NCI-H774 (cell line): ENCODE measurements around the gene ZNF83.
"Not testable (repeated sequence)": the region's sequence is repeated elsewhere in the genome, so short reads cannot be mapped to it uniquely, and the experiment has no call there.

Experiments used
- DNase-seq: peaks from one replicate; lab custom pipeline; 2025; lab: John Stamatoyannopoulos, UW

Gene ZNF83

DNA sequence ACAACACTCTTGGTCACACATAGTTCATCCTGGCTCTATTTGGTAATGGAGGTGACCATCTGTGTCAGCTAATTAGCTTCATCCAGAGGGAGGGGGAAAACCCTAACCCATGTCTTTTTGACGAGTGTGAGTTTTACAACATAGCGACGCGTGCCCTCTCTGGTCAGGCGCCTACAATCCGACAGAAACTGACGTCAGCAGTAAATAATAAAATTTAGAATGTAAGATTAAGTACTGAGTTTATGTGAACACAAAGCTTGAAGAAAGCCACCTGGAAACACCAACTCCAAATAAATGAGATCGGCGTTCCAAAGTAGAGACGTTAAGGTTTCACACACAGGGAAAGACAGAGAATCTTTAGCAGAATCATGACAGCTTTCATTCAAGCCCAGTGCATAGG lies 1.8 kb upstream of the ZNF83 start:
- DNase-seq = no peak

DNA sequence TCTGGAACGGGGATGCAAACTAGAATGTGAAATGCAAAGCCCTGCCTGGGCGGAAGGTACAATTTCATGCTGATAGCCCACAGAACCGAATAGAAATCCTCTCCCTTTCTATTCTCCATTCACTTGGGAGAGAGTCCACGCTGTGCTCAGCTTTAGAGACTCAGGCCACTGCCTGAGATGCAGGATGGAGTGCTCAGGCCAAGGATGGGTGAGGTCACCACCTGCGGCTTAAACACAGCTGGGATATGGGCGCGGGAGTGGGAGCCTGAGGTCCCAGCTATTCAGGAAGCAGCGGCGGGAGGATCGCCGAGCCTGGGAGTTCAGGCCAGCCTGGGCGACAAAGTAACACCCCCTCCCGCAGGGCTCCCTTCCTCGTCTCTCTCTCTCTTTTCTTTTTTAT lies 446 bp upstream of the ZNF83 start:
- peak; percentile 42 for DNase-seq

DNA sequence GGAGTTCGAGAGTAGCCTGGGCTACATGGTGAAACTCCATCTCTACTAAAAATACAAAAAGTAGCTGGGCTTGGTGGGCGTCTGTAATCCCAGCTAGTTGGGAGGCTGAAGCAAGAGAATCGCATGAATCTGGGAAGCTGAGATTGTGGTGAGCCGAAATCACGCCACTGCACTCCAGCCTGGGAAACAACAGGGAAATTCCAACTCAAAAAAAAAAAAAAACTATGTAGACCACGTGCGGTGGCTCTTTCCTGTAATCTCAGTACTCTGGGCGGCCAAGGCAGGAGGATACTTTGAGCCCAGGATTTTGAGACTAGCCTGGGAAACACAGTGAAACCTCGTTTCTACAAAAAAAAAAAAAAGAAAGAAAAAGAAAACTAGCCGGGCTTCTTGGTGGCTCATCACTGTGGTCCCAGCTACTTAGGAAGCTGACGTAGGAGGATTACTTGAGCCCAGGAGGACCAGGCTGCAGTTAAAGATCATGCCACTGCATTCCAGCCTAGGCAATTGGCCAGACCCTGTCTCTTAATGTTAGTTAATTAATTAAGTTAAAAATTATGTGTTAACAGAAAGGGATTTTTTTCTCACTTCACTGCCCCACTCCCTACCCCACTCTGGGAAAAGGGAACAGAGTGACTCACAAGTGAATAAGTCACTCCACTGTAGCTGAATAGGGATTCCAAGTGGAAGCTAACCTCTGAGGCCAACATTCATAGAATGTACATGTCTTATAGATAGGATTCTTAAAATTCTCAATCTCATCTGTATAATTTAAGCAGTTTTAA lies 2.2 kb downstream of the ZNF83 start:
- no peak for DNase-seq

DNA sequence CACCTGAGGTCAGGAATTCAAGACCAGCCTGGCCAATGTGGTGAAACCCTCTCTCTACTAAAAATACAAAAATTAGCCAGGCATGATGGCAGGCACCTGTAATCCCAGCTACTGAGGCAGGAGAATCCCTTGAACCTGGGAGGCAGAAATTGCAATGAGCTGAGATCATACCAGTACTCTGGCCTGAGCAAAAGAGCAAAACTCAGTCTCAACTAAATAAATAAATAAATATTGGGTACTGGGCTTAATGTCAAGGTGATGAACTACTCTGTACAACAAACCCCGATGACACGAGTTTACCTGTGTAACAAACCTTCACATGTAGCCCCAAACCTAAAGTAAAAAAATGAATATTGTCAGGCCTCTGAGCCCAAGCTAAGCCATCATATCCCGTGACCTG lies 10.7 kb downstream of the ZNF83 start:
- DNase-seq = not testable (repeated sequence)

DNA sequence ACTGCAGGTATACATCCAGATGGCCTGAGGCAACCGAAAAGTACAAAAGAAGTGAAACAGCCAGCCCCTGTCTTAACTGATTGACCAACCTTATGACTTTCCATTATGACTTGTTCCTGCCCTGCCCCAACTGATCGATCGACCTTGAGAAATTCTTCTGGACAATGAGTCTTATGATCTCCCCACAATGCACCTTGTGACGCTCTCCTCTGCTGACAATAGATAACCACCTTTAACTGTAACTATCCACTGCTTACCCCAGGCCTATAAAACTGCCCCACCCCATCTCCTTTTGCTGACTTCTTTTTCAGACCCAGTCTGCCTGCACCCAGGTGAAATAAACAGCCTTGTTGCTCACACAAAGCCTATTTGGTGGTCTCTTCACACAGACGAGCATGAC lies 11.2 kb downstream of the ZNF83 start:
- DNase-seq = no peak

DNA sequence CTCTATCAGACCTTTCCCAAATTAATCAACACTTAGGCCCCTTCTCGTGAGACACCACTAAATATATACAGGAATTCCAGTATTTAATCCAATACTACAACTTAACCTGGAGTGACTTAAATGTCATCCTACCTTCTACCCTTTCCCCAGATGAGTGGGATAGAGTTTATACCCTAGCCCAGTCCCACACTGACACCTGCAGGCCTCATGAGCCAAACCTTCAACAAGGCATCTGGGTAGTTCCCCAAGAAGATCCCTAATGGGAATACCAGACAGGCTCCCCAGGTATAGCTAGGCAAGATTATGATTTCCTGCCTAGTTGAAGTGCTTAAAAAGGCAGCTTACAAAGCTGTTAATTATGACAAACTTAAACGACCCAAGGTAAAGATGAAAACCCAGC lies 15.9 kb downstream of the ZNF83 start:
- DNase-seq = no peak

DNA sequence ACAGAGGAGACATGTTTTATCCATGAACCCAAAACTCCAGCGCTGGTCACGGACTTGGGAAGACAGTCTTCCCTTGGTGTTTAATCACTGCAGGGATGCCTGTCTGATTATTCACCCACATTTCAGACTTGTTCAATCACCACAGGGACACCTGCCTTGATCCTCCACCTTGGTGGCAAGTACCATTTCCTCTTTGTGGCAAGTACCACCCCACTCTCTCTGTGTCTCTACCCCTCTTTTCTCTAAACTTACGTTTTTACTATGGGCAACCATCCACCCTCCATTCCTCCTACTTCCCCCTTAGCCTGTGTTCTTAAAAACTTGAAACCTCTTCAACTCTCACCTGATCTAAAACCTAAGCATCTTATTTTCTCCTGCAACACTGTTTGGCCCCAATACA lies 16.8 kb downstream of the ZNF83 start:
- no peak for DNase-seq

DNA sequence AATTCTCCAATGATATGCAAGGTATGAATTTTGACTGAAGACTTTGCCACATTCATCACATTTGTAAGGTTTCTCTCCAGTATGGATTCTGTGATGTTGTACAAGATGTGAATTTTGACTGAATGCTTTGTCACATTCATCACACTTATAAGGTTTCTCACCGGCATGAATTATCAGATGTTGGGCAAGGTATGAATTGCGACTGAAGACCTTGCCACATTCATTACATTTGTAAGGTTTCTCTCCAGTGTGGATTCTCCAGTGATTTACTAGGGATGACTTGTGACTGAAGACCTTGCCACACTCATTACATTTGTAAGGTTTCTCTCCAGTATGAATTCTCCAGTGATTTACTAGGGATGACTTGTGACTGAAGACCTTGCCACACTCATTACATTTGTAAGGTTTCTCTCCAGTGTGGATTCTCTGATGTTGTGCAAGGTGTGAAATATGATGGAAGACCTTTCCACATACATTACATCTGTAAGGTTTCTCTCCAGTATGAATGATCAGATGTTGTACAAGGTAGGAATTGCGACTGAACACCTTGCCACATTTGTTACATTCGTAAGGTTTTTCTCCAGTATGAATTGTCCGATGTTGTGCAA lies 24.8 kb downstream of the ZNF83 start:
- DNase-seq = no peak

DNA sequence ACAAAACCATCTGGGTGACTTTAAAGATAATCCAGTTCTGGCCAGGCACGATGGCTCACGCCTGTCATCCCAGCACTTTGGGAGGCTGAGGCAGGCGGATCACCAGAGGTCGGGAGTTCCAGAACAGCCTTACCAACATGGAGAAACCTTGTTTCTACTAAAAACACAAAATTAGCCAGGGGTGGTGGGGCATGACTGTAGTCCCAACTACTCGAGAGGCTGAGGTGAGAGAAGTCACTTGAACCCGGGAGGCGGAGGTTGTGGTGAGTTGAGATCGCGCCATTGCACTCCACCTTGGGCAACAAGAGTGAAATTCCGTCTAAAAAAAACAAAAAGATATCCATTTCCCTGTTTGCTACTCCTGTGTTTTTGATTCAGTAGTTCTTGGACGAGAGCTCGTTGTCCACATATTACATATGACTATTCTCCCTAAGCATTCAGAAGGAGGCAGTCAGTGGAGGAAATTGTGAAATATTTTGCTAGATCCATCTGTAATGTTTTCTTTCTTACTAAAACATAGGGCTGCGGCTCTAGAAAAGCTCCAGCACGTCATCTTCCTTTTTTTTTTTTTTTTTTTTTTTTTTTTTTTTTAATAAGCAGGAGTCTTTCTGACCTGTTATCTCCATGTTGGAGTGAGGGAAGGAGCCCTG lies 34.5 kb downstream of the ZNF83 start:
- no peak for DNase-seq

DNA sequence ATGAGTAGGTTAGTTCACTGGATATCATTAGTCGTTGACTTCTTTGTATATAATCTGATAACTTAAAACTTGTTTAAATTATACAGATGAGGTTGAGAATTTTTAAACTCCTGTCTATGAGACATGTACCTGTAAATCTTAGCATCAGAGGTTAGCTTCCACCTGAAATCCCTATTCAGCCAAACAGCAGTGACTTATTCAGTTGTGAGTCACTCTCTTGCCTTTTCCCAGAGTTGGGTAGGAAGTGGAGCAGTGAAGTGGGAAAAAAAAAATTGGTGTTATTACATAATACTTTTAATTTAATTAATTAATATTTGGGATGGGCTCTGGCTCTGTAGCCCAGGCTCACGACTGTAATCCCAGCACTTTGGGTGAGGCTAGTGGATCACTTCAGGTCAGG lies 35.2 kb downstream of the ZNF83 start:
- DNase-seq = no peak

DNA sequence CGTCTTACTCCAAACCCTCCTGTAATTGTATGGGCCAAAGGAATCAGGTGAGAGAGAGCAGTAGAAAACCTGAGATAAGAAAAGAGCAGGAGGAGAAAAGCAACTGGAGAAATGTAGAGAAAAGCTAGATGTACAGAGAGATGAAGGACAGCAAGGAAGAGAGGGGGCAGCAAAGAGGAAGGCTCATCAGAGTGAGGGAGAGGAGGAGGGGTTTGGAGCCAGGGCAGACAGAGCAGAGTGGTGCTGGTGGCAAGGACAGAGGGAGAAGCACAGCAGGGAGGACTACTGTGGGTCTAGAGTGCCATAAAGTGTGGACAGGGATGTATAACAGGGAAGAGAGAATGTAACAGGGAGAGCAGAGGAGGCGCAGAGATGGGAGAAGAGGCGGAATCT lies 36.2 kb downstream of the ZNF83 start:
- not testable (repeated sequence) for DNase-seq

DNA sequence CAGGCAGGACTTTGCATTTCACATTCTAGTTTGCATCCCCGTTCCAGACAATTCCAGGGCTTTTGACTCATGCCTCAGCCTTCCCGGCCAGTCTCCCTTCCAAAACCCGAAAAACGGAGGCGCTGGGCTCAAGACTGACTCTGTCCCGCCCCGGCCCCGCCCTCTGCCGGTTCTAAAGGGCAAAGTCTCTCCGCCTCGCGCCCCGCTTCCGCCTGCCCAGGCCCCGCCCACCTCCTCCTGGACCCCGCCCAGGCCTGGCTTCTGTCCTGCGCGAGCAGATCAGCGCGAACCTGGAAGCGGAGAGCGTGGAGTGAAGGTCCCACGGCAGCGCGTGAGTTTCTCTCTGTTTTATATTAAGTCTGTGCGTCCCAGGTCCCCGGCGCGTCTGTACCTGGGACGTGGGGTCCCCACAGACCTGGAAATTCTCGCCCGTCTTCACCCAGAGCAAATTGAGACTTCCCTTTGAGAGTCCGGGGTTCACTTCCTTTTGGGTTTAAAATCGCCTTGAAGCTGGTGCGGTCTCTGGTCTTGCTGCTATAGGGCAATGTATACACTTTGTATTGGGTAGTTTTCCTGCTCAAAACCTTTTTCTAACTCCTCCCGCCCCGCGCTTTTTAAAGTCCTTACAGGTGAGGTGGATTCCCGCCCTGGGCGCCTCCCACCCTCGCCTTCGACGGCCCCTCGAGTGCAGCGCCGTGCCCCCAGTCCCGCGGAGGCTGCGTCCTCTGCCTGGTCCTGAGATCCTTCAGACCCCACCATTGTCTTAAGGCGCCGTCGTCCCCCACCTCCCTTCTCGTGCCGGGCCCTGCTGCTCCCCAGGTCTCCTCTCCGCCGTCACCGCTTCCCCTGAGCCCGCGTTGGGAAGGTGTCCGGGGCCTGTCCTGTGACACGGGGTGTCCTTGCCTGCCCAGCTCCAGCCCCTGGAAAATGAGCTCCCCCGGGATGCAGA lies 36.9 kb downstream of the ZNF83 start:
- DNase-seq = peak; percentile 84

DNA sequence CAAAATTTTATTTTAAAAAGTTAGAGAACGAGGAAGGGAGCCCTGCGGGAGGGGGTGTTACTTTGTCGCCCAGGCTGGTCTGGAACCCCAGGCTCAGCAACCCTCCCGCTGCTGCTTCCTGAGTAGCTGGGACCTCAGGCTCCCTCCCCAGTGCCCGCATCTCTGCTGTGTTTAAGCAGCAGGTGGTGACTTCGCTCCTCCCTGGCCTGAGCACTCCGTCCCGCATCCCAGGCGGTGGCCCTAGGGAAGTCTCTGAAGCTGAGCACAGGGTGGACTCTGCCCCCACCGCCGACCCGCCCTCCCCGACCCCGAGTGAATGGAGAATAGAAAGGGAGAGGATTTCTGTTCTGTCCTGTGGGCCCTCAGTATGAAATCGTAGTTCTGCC lies 37.5 kb downstream of the ZNF83 start:
- peak; percentile 17 for DNase-seq

DNA sequence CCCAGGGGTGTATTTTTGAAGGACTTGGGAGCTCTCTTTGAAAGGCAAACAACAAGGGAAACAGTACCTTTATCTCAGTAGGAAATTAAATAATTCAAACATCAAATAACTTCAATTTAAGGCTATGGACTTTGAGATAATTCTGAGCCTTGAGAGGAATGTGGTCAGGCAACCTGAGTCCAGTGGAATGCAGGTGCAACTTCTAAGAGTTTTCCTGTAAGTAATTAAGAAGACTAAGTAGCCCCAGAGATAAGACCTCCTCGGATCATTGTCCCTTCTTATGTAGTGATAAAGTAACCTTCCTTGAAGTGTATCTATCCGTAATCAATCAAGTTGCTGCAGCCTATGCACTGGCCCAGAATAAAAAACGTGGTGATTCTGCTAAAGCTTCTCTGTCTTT lies 38.9 kb downstream of the ZNF83 start:
- no peak for DNase-seq

DNA sequence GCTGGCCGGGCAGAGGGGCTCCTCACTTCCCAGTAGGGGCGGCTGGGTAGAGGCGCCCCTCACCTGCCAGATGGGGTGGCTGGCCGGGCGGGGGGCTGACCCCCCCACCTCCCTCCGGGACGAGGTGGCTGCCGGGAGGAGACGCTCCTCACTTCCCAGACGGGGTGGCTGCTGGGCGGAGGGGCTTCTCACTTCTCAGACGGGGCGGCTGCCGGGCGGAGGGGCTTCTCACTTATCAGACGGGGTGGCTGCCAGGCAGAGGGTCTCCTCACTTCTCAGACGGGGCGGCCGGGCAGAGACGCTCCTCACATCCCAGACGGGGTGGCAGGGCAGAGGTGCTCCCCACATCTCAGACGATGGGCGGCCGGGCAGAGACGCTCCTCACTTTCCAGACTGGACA lies 44.7 kb downstream of the ZNF83 start:
- DNase-seq = not testable (repeated sequence)

DNA sequence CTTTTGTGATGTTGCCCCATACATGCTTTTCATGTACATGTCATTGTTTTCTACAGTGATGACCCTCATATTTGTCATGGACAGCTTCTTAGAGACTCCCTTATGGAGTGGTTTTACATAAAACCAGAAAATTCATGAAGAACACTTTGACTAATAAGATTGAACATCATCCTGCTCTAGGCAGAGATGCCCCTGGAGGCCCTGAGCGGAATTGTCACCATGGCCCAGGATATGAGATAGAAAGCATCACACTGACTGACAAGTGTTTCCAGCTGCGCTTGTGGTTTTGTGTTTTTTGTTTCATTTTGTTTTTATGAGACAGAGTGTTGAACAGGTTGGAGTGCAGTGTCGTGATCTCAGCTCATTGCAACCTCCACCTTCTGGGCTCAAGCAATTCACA lies 45.9 kb downstream of the ZNF83 start:
- no peak for DNase-seq

DNA sequence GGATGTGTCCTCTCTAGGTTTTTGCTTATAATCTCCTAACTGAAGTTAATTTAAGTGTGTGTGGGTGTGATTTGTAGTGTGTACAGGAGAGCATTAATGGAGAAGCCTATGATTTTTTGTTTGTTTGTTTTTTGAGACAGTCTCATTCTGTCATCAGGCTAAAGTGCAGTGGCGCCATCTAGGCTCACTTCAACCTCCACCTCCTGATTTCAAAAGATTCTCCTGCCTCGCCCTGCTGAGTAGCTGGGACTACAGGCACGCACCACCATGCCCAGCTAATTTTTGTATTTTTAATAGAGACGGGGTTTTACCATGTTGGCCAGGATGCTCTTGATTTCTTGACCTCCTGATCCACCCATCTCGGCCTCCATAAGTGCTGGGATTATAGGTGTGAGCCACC lies 47.4 kb downstream of the ZNF83 start:
- no peak for DNase-seq

DNA sequence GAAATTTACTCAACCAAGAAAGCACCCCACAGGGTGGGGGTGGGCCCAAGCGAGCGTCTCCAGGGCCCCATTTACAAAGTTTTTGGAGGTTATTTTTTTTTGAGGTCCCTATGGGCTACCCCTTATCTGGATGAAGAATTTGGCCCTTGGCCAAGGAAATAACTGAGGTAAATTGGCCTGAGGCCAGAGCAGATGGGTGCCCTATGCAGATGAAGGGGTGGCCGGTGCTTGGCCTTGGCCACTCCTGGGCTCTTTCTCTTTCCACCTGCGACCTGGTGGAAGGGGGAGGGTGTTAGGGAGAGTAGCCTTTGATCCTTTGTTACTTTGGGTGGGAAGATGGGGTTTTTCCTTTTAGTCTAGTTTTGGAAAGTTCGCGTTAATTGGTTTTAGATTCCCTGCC lies 52.6 kb downstream of the ZNF83 start:
- DNase-seq = no peak

DNA sequence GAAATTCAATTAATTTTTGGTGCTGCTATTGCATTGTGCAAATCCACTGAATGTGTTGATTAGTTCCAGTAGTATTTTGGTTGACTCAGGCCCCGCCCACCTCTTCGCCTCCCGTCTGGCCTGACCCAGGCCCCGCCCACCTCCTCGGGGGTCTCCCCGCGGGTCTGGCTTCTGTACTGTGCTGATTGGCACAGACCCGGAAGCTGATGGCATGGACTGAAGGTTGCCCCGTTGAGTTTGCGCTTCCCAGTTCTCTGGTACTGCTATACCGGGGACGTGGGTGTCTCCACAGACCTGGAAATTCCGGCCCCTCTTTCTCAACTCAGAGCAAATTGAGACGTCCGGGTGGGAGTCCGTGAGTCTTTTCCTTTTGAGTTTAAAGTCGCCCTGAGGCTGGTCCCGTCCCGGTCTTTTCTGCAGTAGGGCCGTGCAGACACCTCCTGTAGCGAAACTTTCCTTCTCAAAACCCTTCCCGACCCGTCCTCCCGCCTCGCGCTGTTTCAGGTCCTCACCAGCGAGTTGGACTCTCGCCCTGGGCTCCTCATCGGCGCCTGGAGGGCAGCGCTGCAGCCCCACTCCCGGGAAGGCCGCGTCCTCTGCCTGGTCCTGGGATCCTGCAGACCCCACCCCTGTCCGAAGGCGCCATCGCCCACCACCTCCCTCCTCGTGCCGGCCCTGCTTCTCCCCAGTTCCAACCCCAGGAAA lies 53.3 kb downstream of the ZNF83 start:
- no peak for DNase-seq

DNA sequence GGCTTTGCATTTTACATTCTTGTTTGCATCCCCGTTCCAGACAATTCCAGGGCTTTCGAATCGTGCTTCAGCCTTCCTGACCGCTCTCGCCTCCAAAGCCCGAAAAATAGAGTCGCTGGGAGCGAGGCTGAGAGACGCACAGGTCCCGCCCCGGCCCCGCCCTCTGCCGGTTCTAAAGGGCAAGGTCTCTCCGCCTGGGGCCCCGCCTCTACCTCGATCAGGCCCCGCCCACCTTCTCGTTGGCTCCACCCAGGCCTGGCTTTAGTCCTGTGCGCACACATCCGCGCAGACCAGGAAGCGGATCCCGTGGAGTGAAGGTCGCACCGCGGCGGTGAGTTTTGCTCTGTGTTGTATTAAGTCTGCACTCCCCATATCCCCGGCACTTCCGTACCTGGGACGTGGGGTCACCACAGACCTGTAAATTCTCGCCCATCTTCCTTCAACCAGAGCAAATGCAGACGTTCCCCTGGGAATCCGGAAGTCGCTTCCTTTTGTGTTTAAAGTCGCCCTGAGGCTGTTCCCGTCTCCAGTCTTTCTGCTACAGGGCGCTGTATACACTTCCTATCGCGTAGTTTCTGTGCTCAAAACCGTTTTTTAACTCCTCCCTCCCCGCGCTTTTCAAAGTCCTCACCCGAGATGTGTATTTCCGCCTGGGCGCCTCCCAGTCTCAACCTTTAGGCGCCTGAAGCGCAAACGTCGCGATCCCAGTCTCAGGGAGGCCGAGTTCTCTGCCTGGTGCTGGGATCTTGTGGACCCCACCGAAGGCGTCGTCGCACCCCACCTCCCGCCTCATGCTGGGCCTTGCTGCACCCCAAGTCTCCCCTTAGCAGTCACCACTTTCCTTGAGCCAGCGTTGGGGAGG lies 67.9 kb downstream of the ZNF83 start, which contains the start of gene ZNF701:
Gene ZNF701 (plus strand): TSS at position 288 of the 862 bp plus-strand sequence. CDS start 3,861 bp downstream, outside the sequence.
- peak; percentile 91 for DNase-seq

DNA sequence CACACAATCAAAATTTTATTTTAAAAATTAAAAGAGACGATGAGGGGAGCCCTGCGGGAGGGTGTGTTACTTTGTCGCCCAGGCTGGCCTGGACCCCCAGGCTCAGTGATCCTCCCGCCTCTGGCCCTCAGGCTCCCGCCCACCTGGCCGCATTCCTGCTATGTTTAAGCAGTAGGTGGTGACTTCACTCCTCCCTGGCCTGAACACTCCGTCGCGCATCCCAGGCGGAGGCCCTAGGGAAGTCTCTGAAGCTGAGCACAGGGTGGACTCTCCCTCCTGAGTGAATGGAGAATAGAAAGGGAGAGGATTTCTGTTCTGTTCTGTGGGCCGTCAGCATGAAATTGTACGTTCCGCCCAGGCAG lies 68.5 kb downstream of the ZNF83 start:
- DNase-seq = not testable (repeated sequence)
